GM12891 (cell line): ENCODE results near the gene SETBP1.

Experiments
- POLR2A ChIP-seq: IDR thresholded peaks from 2 replicates; pipeline ENCODE4 v1.6.1; 2011; ENCODE audit warnings: low read depth, low read length, control low read depth
- POLR2AphosphoS5 ChIP-seq: IDR thresholded peaks from 2 replicates; pipeline ENCODE4 v1.6.1; 2011; ENCODE audit warnings: low read depth, low read length, control low read depth
- POU2F2 ChIP-seq: IDR thresholded peaks from 2 replicates; pipeline ENCODE4 v1.6.1; 2011; ENCODE audit warnings: low read depth, mild to moderate bottlenecking, control low read depth, low read length, moderate library complexity
- SPI1 ChIP-seq: IDR thresholded peaks from 2 replicates; pipeline ENCODE4 v1.6.1; 2011; ENCODE audit warnings: low read depth, low read length, control low read depth
- TAF1 ChIP-seq: IDR thresholded peaks from 2 replicates; pipeline ENCODE4 v1.6.1; 2011; ENCODE audit warnings: low read depth, low read length, control low read depth

- no peak for TF ChIP-seq POLR2AphosphoS5
- TF ChIP-seq POLR2A: no peak
- TF ChIP-seq TAF1: no peak
- TF ChIP-seq SPI1: no peak
- TF ChIP-seq POU2F2: no peak
Observed at GRCh38 chr18:44637210-44638033, 43.3 kb upstream of the SETBP1 start.
